ENCODE results near the gene USP14. TPM values are rescaled to one million over a fixed set of nuclear protein-coding genes. Genes with fewer than 3 reads are reported as not detected.
A peak's percentile ranks its signal among the peaks of the same experiment; 100 is the strongest.

The USP14 gene
- total RNA-seq, 1 donor from 2014 or later, result 29.7 TPM

GRCh38 chr18:220708-221107 lies 62.4 kb downstream of the USP14 start:
- no peak overlapping the region for H3K4me3 ChIP-seq (ENCODE audit: low read length in 3 of 3)
- H3K9ac ChIP-seq (ENCODE audit: low read depth in 1 of 3, low read length in 3 of 3), result no peak overlapping the region
- H3K27ac ChIP-seq (ENCODE audit: low read depth, low read length), result no peak overlapping the region
- no peaks in the 10 kb centered on the region for H3K27me3 ChIP-seq (ENCODE audit: control insufficient read depth in 3 of 3, insufficient read depth in 3 of 3, low read length in 3 of 3)
- H3K9me3 ChIP-seq (ENCODE audit: control insufficient read depth in 3 of 3, low read length in 3 of 3), result no peaks in the 10 kb centered on the region
- no peaks in the 10 kb centered on the region for H3K4me1 ChIP-seq (ENCODE audit: control insufficient read depth in 3 of 3, insufficient read depth in 3 of 3, low read length in 3 of 3)
- H3K36me3 ChIP-seq (ENCODE audit: control insufficient read depth in 3 of 3, insufficient read depth in 3 of 3, low read length in 3 of 3), result peaks cover 18 to 49% (median 49%) of the 10 kb centered on the region in 3 donors

DNA sequence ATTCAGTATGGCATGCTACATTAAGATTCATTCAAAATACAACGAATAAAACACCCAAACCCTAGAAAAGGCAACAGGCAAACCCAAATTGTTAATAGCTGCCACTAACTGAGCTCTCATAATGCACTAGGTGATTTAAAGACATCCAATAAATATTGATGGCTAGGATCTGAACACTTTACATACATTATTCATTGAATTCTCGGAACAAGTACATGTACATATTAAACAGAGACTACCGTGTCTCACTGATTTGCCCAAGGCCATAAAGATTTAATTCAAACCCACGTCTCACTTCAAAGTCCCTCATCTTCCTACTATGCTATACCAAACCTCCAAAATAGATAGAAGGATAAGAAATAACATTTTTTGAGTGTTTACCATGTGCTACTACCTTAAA lies 67.4 kb downstream of the USP14 start:
- no peaks in the 10 kb centered on the region for H3K27me3 ChIP-seq (ENCODE audit: control insufficient read depth in 3 of 3, insufficient read depth in 3 of 3, low read length in 3 of 3)
- H3K36me3 ChIP-seq (ENCODE audit: control insufficient read depth in 3 of 3, insufficient read depth in 3 of 3, low read length in 3 of 3), result peaks cover 4 to 31% (median 22%) of the 10 kb centered on the region in 3 donors
- H3K9ac ChIP-seq (ENCODE audit: low read depth in 1 of 3, low read length in 3 of 3), result no peak overlapping the region
- H3K4me1 ChIP-seq (ENCODE audit: control insufficient read depth in 3 of 3, insufficient read depth in 3 of 3, low read length in 3 of 3), result no peaks in the 10 kb centered on the region
- no peak overlapping the region for H3K27ac ChIP-seq (ENCODE audit: low read depth, low read length)
- no peaks in the 10 kb centered on the region for H3K9me3 ChIP-seq (ENCODE audit: control insufficient read depth in 3 of 3, low read length in 3 of 3)
- H3K4me3 ChIP-seq (ENCODE audit: low read length in 3 of 3), result no peak overlapping the region

DNA sequence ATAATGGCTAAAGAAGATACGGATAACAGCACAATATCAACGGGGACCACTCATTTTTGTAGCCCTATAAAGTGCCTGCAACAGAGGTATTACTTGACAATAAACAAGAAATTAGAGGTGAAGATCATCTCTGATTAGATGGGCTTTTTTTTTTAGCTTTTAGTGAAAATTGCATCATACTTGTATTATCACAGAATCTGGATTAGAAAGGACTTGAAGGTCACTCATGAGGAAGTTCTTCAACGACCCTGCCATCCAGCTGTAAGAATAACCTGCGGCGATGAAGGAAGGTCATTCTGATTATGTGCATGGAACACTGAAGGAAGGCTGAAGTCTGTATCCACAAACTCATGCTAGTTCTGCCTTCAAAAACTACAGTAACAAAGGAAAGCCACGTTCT lies 69.0 kb downstream of the USP14 start:
- no peak overlapping the region for H3K9ac ChIP-seq (ENCODE audit: low read depth in 1 of 3, low read length in 3 of 3)
- no peaks in the 10 kb centered on the region for H3K27me3 ChIP-seq (ENCODE audit: control insufficient read depth in 3 of 3, insufficient read depth in 3 of 3, low read length in 3 of 3)
- H3K9me3 ChIP-seq (ENCODE audit: control insufficient read depth in 3 of 3, low read length in 3 of 3), result no peaks in the 10 kb centered on the region
- no peaks in the 10 kb centered on the region for H3K4me1 ChIP-seq (ENCODE audit: control insufficient read depth in 3 of 3, insufficient read depth in 3 of 3, low read length in 3 of 3)
- peaks cover 4 to 28% (median 22%) of the 10 kb centered on the region in 3 donors for H3K36me3 ChIP-seq (ENCODE audit: control insufficient read depth in 3 of 3, insufficient read depth in 3 of 3, low read length in 3 of 3)
- H3K27ac ChIP-seq (ENCODE audit: low read depth, low read length), result no peak overlapping the region
- H3K4me3 ChIP-seq (ENCODE audit: low read length in 3 of 3), result no peak overlapping the region

DNA sequence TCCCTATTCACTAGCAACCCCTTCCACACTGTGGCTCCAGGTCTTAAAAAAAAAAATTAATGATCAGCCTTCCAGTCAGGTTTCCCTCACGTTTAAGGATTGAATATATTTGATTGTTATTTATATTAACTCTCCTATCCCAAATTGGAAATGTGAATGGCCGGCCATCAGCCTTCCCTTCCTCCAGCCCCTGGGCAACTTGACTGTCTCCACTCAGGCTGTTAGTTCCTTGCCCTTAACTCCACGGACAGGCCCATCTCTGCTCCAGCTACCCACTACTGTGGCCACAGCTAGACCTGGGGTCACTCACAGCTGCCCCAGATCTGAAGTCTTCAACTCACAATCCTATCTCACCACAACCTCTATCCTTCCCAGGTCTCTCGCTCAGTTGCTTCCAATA lies 69.5 kb downstream of the USP14 start:
- Histone ChIP-seq H3K36me3 (ENCODE audit: control insufficient read depth in 3 of 3, insufficient read depth in 3 of 3, low read length in 3 of 3) (peaks cover 3 to 23% (median 16%) of the 10 kb centered on the region in 3 donors), H3K9me3 (ENCODE audit: control insufficient read depth in 3 of 3, low read length in 3 of 3) (no peaks in the 10 kb centered on the region)

GRCh38 chr18:228586-228985 lies 70.2 kb downstream of the USP14 start:
- Histone ChIP-seq H3K9ac (ENCODE audit: low read depth in 1 of 3, low read length in 3 of 3) (no peak overlapping the region), H3K36me3 (ENCODE audit: control insufficient read depth in 3 of 3, insufficient read depth in 3 of 3, low read length in 3 of 3) (peaks cover 0 to 20% (median 14%) of the 10 kb centered on the region in 3 donors), H3K9me3 (ENCODE audit: control insufficient read depth in 3 of 3, low read length in 3 of 3) (no peaks in the 10 kb centered on the region), H3K4me1 (ENCODE audit: control insufficient read depth in 3 of 3, insufficient read depth in 3 of 3, low read length in 3 of 3) (no peaks in the 10 kb centered on the region), H3K27ac (ENCODE audit: low read depth, low read length) (no peak overlapping the region), H3K4me3 (ENCODE audit: low read length in 3 of 3) (no peak overlapping the region), H3K27me3 (ENCODE audit: control insufficient read depth in 3 of 3, insufficient read depth in 3 of 3, low read length in 3 of 3) (no peaks in the 10 kb centered on the region)

More for the DNA sequence above, 69.5 kb downstream of the USP14 start:
- Histone ChIP-seq H3K4me3 (ENCODE audit: low read length in 3 of 3) (no peak overlapping the region), H3K9ac (ENCODE audit: low read depth in 1 of 3, low read length in 3 of 3) (no peak overlapping the region), H3K4me1 (ENCODE audit: control insufficient read depth in 3 of 3, insufficient read depth in 3 of 3, low read length in 3 of 3) (no peaks in the 10 kb centered on the region), H3K27me3 (ENCODE audit: control insufficient read depth in 3 of 3, insufficient read depth in 3 of 3, low read length in 3 of 3) (no peaks in the 10 kb centered on the region), H3K27ac (ENCODE audit: low read depth, low read length) (no peak overlapping the region)

DNA sequence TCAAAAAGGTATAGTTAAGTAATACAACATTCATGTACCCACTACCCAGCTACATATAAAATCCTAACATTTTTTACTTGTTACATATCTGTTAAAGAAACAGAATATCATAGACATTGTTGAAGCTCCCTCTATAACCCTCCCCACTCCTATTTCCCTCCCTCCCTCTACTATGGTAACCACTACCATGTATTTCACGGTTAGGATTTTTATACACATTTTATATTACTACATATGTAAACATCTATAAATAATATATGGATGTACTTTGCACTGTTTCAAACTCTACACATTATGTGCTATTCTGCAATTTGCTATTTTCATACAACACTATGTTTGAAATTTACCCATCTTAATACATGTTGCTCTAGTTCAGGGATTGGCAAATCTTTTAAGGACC lies 73.2 kb downstream of the USP14 start:
- H3K9ac ChIP-seq (ENCODE audit: low read depth in 1 of 3, low read length in 3 of 3), result no peak overlapping the region
- H3K36me3 ChIP-seq (ENCODE audit: control insufficient read depth in 3 of 3, insufficient read depth in 3 of 3, low read length in 3 of 3), result peaks cover 0 to 7% (median 0%) of the 10 kb centered on the region in 3 donors
- no peak overlapping the region for H3K4me3 ChIP-seq (ENCODE audit: low read length in 3 of 3)
- H3K27ac ChIP-seq (ENCODE audit: low read depth, low read length), result no peak overlapping the region
- no peaks in the 10 kb centered on the region for H3K9me3 ChIP-seq (ENCODE audit: control insufficient read depth in 3 of 3, low read length in 3 of 3)
- H3K4me1 ChIP-seq (ENCODE audit: control insufficient read depth in 3 of 3, insufficient read depth in 3 of 3, low read length in 3 of 3), result no peaks in the 10 kb centered on the region
- no peaks in the 10 kb centered on the region for H3K27me3 ChIP-seq (ENCODE audit: control insufficient read depth in 3 of 3, insufficient read depth in 3 of 3, low read length in 3 of 3)

GRCh38 chr18:240175-240574 lies 81.8 kb downstream of the USP14 start:
- H3K36me3 ChIP-seq (ENCODE audit: control insufficient read depth in 3 of 3, insufficient read depth in 3 of 3, low read length in 3 of 3), result peaks cover under 1 to 24% (median 10%) of the 10 kb centered on the region in 3 donors
- no peaks in the 10 kb centered on the region for H3K9me3 ChIP-seq (ENCODE audit: control insufficient read depth in 3 of 3, low read length in 3 of 3)
- no peak overlapping the region for H3K9ac ChIP-seq (ENCODE audit: low read depth in 1 of 3, low read length in 3 of 3)
- peak overlapping the region; percentile 15 for H3K27ac ChIP-seq (ENCODE audit: low read depth, low read length)
- no peak overlapping the region for H3K4me3 ChIP-seq (ENCODE audit: low read length in 3 of 3)
- peaks cover 0 to 4% (median 4%) of the 10 kb centered on the region in 3 donors for H3K4me1 ChIP-seq (ENCODE audit: control insufficient read depth in 3 of 3, insufficient read depth in 3 of 3, low read length in 3 of 3)
- no peaks in the 10 kb centered on the region for H3K27me3 ChIP-seq (ENCODE audit: control insufficient read depth in 3 of 3, insufficient read depth in 3 of 3, low read length in 3 of 3)

- H3K27ac ChIP-seq (ENCODE audit: low read depth, low read length), result no peak overlapping the region
- no peaks in the 10 kb centered on the region for H3K9me3 ChIP-seq (ENCODE audit: control insufficient read depth in 3 of 3, low read length in 3 of 3)
- H3K36me3 ChIP-seq (ENCODE audit: control insufficient read depth in 3 of 3, insufficient read depth in 3 of 3, low read length in 3 of 3), result peaks cover 14 to 50% (median 29%) of the 10 kb centered on the region in 3 donors
- peaks cover 0 to 1% (median 0%) of the 10 kb centered on the region in 3 donors for H3K4me1 ChIP-seq (ENCODE audit: control insufficient read depth in 3 of 3, insufficient read depth in 3 of 3, low read length in 3 of 3)
- no peak overlapping the region for H3K9ac ChIP-seq (ENCODE audit: low read depth in 1 of 3, low read length in 3 of 3)
- H3K4me3 ChIP-seq (ENCODE audit: low read length in 3 of 3), result no peak overlapping the region
- no peaks in the 10 kb centered on the region for H3K27me3 ChIP-seq (ENCODE audit: control insufficient read depth in 3 of 3, insufficient read depth in 3 of 3, low read length in 3 of 3)
Observed at GRCh38 chr18:245282-245847, 87.0 kb downstream of the USP14 start.

DNA sequence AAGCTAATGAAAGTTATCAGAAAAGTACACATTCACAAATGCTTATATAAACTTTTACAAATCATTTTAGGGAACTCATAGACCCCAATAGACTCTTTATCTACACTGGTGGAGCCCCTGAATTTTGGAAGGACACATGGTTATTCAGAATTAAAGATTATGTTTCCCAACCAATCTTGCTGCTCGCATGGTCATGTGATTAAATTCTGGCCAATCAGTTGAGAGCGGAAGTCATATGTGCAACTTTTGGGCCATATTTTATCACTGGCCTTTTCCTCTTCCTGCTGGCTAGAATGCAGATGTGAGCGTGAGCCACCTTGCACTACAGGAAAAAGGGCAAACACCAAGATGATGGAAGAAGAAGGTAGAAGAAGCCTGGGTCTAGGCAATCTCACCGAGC lies 89.7 kb downstream of the USP14 start:
- no peak overlapping the region for H3K4me3 ChIP-seq (ENCODE audit: low read length in 3 of 3)
- no peak overlapping the region for H3K27ac ChIP-seq (ENCODE audit: low read depth, low read length)
- no peaks in the 10 kb centered on the region for H3K9me3 ChIP-seq (ENCODE audit: control insufficient read depth in 3 of 3, low read length in 3 of 3)
- no peaks in the 10 kb centered on the region for H3K27me3 ChIP-seq (ENCODE audit: control insufficient read depth in 3 of 3, insufficient read depth in 3 of 3, low read length in 3 of 3)
- no peaks in the 10 kb centered on the region for H3K4me1 ChIP-seq (ENCODE audit: control insufficient read depth in 3 of 3, insufficient read depth in 3 of 3, low read length in 3 of 3)
- H3K9ac ChIP-seq (ENCODE audit: low read depth in 1 of 3, low read length in 3 of 3), result no peak overlapping the region
- peaks cover 25 to 61% (median 51%) of the 10 kb centered on the region in 3 donors for H3K36me3 ChIP-seq (ENCODE audit: control insufficient read depth in 3 of 3, insufficient read depth in 3 of 3, low read length in 3 of 3)

- Histone ChIP-seq H3K4me1 (ENCODE audit: control insufficient read depth in 3 of 3, insufficient read depth in 3 of 3, low read length in 3 of 3) (no peaks in the 10 kb centered on the region), H3K36me3 (ENCODE audit: control insufficient read depth in 3 of 3, insufficient read depth in 3 of 3, low read length in 3 of 3) (peaks cover 33 to 61% (median 49%) of the 10 kb centered on the region in 3 donors), H3K9ac (ENCODE audit: low read depth in 1 of 3, low read length in 3 of 3) (no peak overlapping the region), H3K9me3 (ENCODE audit: control insufficient read depth in 3 of 3, low read length in 3 of 3) (no peaks in the 10 kb centered on the region), H3K27me3 (ENCODE audit: control insufficient read depth in 3 of 3, insufficient read depth in 3 of 3, low read length in 3 of 3) (no peaks in the 10 kb centered on the region), H3K4me3 (ENCODE audit: low read length in 3 of 3) (no peak overlapping the region), H3K27ac (ENCODE audit: low read depth, low read length) (no peak overlapping the region)
Observed at GRCh38 chr18:250685-251084, 92.3 kb downstream of the USP14 start.
